Natural killer cell (primary cell): Measurements from ENCODE around the gene ANO10. TPM values are rescaled to one million over a fixed set of nuclear protein-coding genes. Genes with fewer than 3 reads are reported as not detected.

Experiments
- ATAC-seq, 3 donors: fragments of 150-1000 bp in 2 of 3; fragments of 200-7000 bp in 1 of 3; cut with Tn5 transposase; 1 replicate in 1 of 3; 2 replicates in 2 of 3; pipeline ENCODE4 v1.10.0; 2021; ENCODE audit warnings: mild to moderate bottlenecking in 2 of 3, moderate library complexity in 2 of 3
- DNase-seq, 2 donors: peaks; one replicate each; pipeline versions ENCODE4 v3.0.0 to v3.0.0-alpha.2; 2013 to 2021; ENCODE audit warnings: mixed read lengths in 1 of 2
- H3K27ac ChIP-seq: one replicate; pipeline ENCODE4 v1.5.1; 2013; ENCODE audit warnings: mild to moderate bottlenecking, low read length
- H3K27me3 ChIP-seq: one replicate; pipeline ENCODE4 v1.6.1; 2013; ENCODE audit warnings: low read length; ENCODE audit not compliant: control insufficient read depth, insufficient read depth
- H3K36me3 ChIP-seq: one replicate; pipeline ENCODE4 v1.6.1; 2013; ENCODE audit warnings: low read length; ENCODE audit not compliant: control insufficient read depth, insufficient read depth
- H3K4me1 ChIP-seq: one replicate; pipeline ENCODE4 v1.6.1; 2013; ENCODE audit warnings: low read length; ENCODE audit not compliant: control insufficient read depth, insufficient read depth
- H3K4me3 ChIP-seq: one replicate; pipeline ENCODE4 v1.5.1; 2013; ENCODE audit warnings: low read length
- H3K9me3 ChIP-seq: one replicate; pipeline ENCODE4 v1.6.1; 2013; ENCODE audit warnings: low read length; ENCODE audit not compliant: control insufficient read depth, insufficient read depth
- H3K27ac Mint-ChIP-seq, 2 donors: one replicate each; pipeline ENCODE4 v1.8.0; 2022; ENCODE audit warnings: mild to moderate bottlenecking in 2 of 2, mixed read lengths in 2 of 2, moderate library complexity in 1 of 2
- H3K27me3 Mint-ChIP-seq, 2 donors: one replicate each; pipeline ENCODE4 v1.8.0; 2022; ENCODE audit warnings: low read depth in 2 of 2, mixed read lengths in 2 of 2
- H3K36me3 Mint-ChIP-seq: one replicate; pipeline ENCODE4 v1.8.0; 2022; ENCODE audit warnings: mixed read lengths
- H3K4me1 Mint-ChIP-seq, 2 donors: one replicate each; pipeline ENCODE4 v1.8.0; 2022; ENCODE audit warnings: mixed read lengths in 2 of 2
- H3K4me3 Mint-ChIP-seq: one replicate; pipeline ENCODE4 v1.8.0; 2022; ENCODE audit warnings: mild to moderate bottlenecking, moderate library complexity, mixed read lengths
- H3K9me3 Mint-ChIP-seq, 2 donors: one replicate each; pipeline ENCODE4 v1.8.0; 2022; ENCODE audit warnings: mixed read lengths in 2 of 2
- WGBS: methylation state at CpG from one replicate; pipeline ENCODE4 v1.1.7; 2013; ENCODE audit warnings: missing lambda C conversion rate; ENCODE audit not compliant: insufficient coverage; 5-methylcytosine and 5-hydroxymethylcytosine counted together
- intact Hi-C: fragments of 100-400 bp; cut with micrococcal nuclease; formaldehyde crosslinking; loops from one replicate; pipeline ENCODE4 v1.14.2; 2022
- total RNA-seq, 4 donors: library from RNA; stranded (reverse); fragments of 120-200 nt in 1 of 4; gene quantifications; one replicate each; pipeline versions ENCODE4 v1.2.3 to v1.2.4, GENCODE V29; 2013 to 2022
- TF ChIP-seq, protein P1 (sequence below): fragments of 200-600 bp; IDR thresholded peaks from one replicate; pipeline ENCODE4 v1.8.0; 2022; ENCODE audit warnings: antibody characterized with exemption

The ANO10 gene
- total RNA-seq, 3 donors from 2014 or later (not counting 1 experiment from before 2014, with no cell fraction given) = 8.9 to 11.2 (median 10.9) TPM

GRCh38 chr3:43534675-43535074, 87.1 kb downstream of the ANO10 start:
- no peaks in the 10 kb centered on the region for H3K27me3 Mint-ChIP-seq

GRCh38 chr3:43533009-43533408, 88.8 kb downstream of the ANO10 start:
- intact Hi-C loops = no loop called here

More at GRCh38 chr3:43534675-43535074, 87.1 kb downstream of the ANO10 start:
- TF ChIP-seq, protein P1, sequence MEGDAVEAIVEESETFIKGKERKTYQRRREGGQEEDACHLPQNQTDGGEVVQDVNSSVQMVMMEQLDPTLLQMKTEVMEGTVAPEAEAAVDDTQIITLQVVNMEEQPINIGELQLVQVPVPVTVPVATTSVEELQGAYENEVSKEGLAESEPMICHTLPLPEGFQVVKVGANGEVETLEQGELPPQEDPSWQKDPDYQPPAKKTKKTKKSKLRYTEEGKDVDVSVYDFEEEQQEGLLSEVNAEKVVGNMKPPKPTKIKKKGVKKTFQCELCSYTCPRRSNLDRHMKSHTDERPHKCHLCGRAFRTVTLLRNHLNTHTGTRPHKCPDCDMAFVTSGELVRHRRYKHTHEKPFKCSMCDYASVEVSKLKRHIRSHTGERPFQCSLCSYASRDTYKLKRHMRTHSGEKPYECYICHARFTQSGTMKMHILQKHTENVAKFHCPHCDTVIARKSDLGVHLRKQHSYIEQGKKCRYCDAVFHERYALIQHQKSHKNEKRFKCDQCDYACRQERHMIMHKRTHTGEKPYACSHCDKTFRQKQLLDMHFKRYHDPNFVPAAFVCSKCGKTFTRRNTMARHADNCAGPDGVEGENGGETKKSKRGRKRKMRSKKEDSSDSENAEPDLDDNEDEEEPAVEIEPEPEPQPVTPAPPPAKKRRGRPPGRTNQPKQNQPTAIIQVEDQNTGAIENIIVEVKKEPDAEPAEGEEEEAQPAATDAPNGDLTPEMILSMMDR = no peak
- 100% methylated on average over 1 of the region's 1 CpG for WGBS
- intact Hi-C loops = no loop called here
- Histone ChIP-seq H3K9me3 (no peaks in the 10 kb centered on the region), H3K27ac (no peak overlapping the region), H3K4me1 (no peaks in the 10 kb centered on the region), H3K4me3 (no peak overlapping the region), H3K27me3 (no peaks in the 10 kb centered on the region), H3K36me3 (no peaks in the 10 kb centered on the region)
- ATAC-seq = no peak
- DNase-seq = no peak
- no peaks in the 10 kb centered on the region for H3K36me3 Mint-ChIP-seq
- no peaks in the 10 kb centered on the region for H3K4me1 Mint-ChIP-seq
- H3K27ac Mint-ChIP-seq = no peak overlapping the region
- H3K9me3 Mint-ChIP-seq = no peaks in the 10 kb centered on the region
- no peak overlapping the region for H3K4me3 Mint-ChIP-seq

GRCh38 chr3:43531835-43532234, 90.0 kb downstream of the ANO10 start:
- Histone ChIP-seq H3K9me3 (no peaks in the 10 kb centered on the region), H3K36me3 (no peaks in the 10 kb centered on the region), H3K27me3 (no peaks in the 10 kb centered on the region), H3K4me1 (no peaks in the 10 kb centered on the region), H3K27ac (no peak overlapping the region), H3K4me3 (no peak overlapping the region)
- DNase-seq = no peak
- Mint-ChIP-seq H3K27me3 (no peaks in the 10 kb centered on the region), H3K4me3 (no peak overlapping the region), H3K9me3 (peaks cover 2 to 3% of the 10 kb centered on the region in 2 donors), H3K36me3 (peaks cover 14% of the 10 kb centered on the region), H3K4me1 (no peaks in the 10 kb centered on the region), H3K27ac (no peak overlapping the region)
- 90% methylated on average over 3 of the region's 3 CpGs for WGBS
- no peak for ATAC-seq
- TF ChIP-seq, protein P1 = no peak
- intact Hi-C loops = no loop called here

More at GRCh38 chr3:43533009-43533408, 88.8 kb downstream of the ANO10 start:
- Histone ChIP-seq H3K27me3 (no peaks in the 10 kb centered on the region), H3K4me1 (no peaks in the 10 kb centered on the region), H3K9me3 (no peaks in the 10 kb centered on the region), H3K27ac (no peak overlapping the region), H3K4me3 (no peak overlapping the region), H3K36me3 (no peaks in the 10 kb centered on the region)
- DNase-seq (no peak), ATAC-seq (no peak)
- WGBS = 95% methylated on average over 2 of the region's 3 CpGs
- H3K27me3 Mint-ChIP-seq = no peaks in the 10 kb centered on the region
- H3K27ac Mint-ChIP-seq = no peak overlapping the region
- peaks cover 0 to 3% of the 10 kb centered on the region in 2 donors for H3K9me3 Mint-ChIP-seq
- TF ChIP-seq, protein P1 = no peak
- peaks cover 7% of the 10 kb centered on the region for H3K36me3 Mint-ChIP-seq
- H3K4me1 Mint-ChIP-seq = no peaks in the 10 kb centered on the region
- H3K4me3 Mint-ChIP-seq = no peak overlapping the region

GRCh38 chr3:43528498-43529099, 93.2 kb downstream of the ANO10 start:
- H3K27me3 ChIP-seq = no peaks in the 10 kb centered on the region
- DNase-seq (no peak), ATAC-seq (no peak)
- H3K9me3 ChIP-seq = no peaks in the 10 kb centered on the region
- no peak overlapping the region for H3K27ac ChIP-seq
- intact Hi-C loops = no loop called here
- no peak overlapping the region for H3K4me3 Mint-ChIP-seq
- no peak overlapping the region for H3K4me3 ChIP-seq
- H3K4me1 ChIP-seq = no peaks in the 10 kb centered on the region
- H3K27ac Mint-ChIP-seq = no peak overlapping the region
- TF ChIP-seq, protein P1 = no peak
- H3K36me3 Mint-ChIP-seq = peaks cover 14% of the 10 kb centered on the region
- H3K27me3 Mint-ChIP-seq = no peaks in the 10 kb centered on the region
- H3K4me1 Mint-ChIP-seq = no peaks in the 10 kb centered on the region
- H3K36me3 ChIP-seq = no peaks in the 10 kb centered on the region
- peaks cover 2 to 3% of the 10 kb centered on the region in 2 donors for H3K9me3 Mint-ChIP-seq
